HL-60 (cell line): ENCODE data around the gene KLK1.

Experiments
- DNase-seq, 2 experiments: peaks; one replicate each; pipeline ENCODE4 v3.0.0-alpha.2; 2010 to 2020; ENCODE audit warnings: low read depth in 1 of 2, low spot score in 1 of 2
- H3K27ac ChIP-seq: fragments of 250-450 bp; sonication (Bioruptor Pico); replicated peaks from 2 replicates; pipeline ENCODE4 v1.5.1; 2020; ENCODE audit warnings: mild to moderate bottlenecking, moderate library complexity
- H3K27me3 ChIP-seq: fragments of 250-450 bp; sonication (Bioruptor Pico); 2 replicates; pipeline ENCODE4 v1.5.1; 2021; ENCODE audit warnings: mild to moderate bottlenecking, moderate library complexity; ENCODE audit not compliant: insufficient read depth, poor library complexity, severe bottlenecking
- H3K4me3 ChIP-seq: replicated peaks from 2 replicates; pipeline ENCODE4 v1.5.1; 2011; ENCODE audit warnings: mild to moderate bottlenecking, control low read depth, low read length; ENCODE audit not compliant: insufficient read depth
- GABPA ChIP-seq: IDR thresholded peaks from 2 replicates; pipeline ENCODE4 v1.6.1; 2012; ENCODE audit warnings: low read depth
- POLR2AphosphoS5 ChIP-seq: IDR thresholded peaks from 2 replicates; pipeline ENCODE4 v1.6.1; 2012; ENCODE audit warnings: low read depth
- SPI1 ChIP-seq: IDR thresholded peaks from 2 replicates; pipeline ENCODE4 v1.6.1; 2012; ENCODE audit warnings: low read depth, mild to moderate bottlenecking, borderline replicate concordance
- TF ChIP-seq, protein P1 (sequence below): IDR thresholded peaks from 2 replicates; pipeline ENCODE4 v1.6.1; 2012; ENCODE audit warnings: low read depth; ENCODE audit not compliant: insufficient replicate concordance
- TF ChIP-seq, protein P2 (sequence below): IDR thresholded peaks from one replicate; pipeline ENCODE4 v1.5.1; 2011; ENCODE audit warnings: low read length, control low read depth, inconsistent platforms; ENCODE audit not compliant: insufficient read depth

KLK1 gene

DNA sequence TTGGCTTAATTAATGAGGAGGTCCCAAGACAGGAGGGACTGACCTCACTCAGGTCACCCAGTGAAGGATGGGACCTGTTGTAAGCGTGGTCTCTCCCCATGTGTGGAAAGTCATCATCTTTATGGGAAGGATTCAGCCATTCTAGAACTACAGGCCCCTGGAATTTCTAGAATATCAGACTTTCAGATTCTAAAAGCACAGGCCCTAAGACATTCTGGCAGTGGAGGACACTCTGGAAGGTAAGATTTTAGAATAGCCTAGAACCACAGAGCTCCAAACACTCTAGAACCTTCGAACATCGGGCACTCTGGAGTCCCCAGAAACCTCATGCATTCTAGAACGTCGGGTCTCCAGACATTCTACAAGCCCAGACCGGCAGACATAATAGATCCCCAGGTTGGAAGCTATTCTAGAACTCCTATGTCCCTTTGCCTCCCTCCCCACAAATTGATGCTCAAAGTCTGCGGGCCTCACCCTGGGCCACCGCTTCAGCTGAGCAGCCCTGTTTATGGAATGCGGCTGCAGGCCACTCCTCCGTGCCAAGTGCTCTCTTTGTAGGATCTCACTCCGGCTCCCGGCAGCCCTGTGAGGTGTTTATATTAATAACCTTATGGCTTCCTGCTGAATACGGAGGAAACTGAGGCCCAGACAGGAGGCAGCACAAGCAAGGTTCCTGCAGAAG, 11.7 kb upstream of the KLK1 start:
- Histone ChIP-seq H3K27me3 (peaks cover 19% of the 10 kb centered on the region), H3K4me3 (peak overlapping the region; percentile 58), H3K27ac (no peak overlapping the region)
- no peak for DNase-seq
- no peak for TF ChIP-seq POLR2AphosphoS5
- TF ChIP-seq, protein P1, sequence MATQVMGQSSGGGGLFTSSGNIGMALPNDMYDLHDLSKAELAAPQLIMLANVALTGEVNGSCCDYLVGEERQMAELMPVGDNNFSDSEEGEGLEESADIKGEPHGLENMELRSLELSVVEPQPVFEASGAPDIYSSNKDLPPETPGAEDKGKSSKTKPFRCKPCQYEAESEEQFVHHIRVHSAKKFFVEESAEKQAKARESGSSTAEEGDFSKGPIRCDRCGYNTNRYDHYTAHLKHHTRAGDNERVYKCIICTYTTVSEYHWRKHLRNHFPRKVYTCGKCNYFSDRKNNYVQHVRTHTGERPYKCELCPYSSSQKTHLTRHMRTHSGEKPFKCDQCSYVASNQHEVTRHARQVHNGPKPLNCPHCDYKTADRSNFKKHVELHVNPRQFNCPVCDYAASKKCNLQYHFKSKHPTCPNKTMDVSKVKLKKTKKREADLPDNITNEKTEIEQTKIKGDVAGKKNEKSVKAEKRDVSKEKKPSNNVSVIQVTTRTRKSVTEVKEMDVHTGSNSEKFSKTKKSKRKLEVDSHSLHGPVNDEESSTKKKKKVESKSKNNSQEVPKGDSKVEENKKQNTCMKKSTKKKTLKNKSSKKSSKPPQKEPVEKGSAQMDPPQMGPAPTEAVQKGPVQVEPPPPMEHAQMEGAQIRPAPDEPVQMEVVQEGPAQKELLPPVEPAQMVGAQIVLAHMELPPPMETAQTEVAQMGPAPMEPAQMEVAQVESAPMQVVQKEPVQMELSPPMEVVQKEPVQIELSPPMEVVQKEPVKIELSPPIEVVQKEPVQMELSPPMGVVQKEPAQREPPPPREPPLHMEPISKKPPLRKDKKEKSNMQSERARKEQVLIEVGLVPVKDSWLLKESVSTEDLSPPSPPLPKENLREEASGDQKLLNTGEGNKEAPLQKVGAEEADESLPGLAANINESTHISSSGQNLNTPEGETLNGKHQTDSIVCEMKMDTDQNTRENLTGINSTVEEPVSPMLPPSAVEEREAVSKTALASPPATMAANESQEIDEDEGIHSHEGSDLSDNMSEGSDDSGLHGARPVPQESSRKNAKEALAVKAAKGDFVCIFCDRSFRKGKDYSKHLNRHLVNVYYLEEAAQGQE = no peak
- TF ChIP-seq SPI1 = no peak
- no peak for TF ChIP-seq GABPA
- TF ChIP-seq, protein P2, sequence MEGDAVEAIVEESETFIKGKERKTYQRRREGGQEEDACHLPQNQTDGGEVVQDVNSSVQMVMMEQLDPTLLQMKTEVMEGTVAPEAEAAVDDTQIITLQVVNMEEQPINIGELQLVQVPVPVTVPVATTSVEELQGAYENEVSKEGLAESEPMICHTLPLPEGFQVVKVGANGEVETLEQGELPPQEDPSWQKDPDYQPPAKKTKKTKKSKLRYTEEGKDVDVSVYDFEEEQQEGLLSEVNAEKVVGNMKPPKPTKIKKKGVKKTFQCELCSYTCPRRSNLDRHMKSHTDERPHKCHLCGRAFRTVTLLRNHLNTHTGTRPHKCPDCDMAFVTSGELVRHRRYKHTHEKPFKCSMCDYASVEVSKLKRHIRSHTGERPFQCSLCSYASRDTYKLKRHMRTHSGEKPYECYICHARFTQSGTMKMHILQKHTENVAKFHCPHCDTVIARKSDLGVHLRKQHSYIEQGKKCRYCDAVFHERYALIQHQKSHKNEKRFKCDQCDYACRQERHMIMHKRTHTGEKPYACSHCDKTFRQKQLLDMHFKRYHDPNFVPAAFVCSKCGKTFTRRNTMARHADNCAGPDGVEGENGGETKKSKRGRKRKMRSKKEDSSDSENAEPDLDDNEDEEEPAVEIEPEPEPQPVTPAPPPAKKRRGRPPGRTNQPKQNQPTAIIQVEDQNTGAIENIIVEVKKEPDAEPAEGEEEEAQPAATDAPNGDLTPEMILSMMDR = no peak

DNA sequence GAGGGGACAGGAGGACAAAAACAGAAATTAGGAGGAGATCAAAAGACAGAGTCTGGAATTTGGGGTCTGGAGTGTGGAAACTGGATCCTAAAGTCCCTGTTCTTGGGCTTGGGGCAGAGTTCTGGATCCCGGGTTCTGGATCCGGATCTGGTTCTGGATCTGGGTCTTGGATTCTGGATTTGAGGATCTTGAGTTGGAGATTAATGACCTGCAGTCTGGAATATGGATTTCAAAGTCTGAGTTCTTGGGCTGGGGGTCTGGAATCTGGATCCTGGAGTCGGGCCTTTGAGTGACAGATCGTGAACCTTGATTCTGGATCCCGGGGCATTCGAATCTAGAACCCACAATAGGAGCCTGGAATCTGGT, 10.2 kb upstream of the KLK1 start:
- no peak overlapping the region for H3K27ac ChIP-seq
- no peak for DNase-seq
- no peak for TF ChIP-seq SPI1

DNA sequence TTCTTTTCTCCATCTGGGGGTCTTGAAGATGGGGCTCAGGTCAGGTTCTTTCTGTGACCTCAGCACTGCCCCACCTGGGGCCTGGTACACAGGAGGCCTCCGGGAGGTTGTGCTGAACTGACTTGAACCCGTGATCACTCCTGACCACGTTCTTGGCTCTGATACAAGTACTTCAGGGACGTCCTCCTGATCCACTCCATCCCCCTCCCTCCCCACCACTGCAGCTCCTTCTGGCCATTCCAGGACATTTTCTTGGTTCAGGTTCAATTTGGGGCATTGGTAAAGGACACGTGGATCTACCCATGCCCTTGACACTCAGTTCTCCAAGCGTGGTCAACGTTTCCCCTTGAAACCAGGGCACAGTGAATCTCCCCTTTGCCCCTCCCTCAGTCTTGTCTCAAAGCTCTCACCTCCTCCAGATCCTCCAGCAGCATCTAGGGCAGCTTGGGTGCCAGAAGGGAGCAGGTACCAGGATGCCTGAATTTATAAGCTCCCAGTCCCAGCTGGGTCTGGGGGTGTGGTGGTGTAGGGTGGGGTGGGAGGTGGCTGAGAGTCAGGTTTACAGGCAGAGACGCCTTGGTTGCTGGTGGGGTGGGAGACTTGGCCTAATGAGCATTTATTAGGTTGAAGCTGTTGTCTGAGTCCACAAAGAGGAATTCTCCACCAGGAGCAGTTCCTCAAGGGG, 9.7 kb upstream of the KLK1 start, which contains the start of gene KLK15:
TSS of gene KLK15 (minus strand) at position 458 of the 685 bp plus-strand sequence. CDS start 2,082 bp downstream, outside the sequence.
- DNase-seq = no peak
- peaks cover 19% of the 10 kb centered on the region for H3K27me3 ChIP-seq
- H3K27ac ChIP-seq = no peak within 1 kb of the TSS
- TF ChIP-seq SPI1 (no peak), GABPA (no peak), POLR2AphosphoS5 (no peak)
- TF ChIP-seq, protein P1 = no peak
- TF ChIP-seq, protein P2 = no peak
- no peak within 1 kb of the TSS for H3K4me3 ChIP-seq

More for the DNA sequence above, 10.2 kb upstream of the KLK1 start:
- H3K27me3 ChIP-seq = peaks cover 19% of the 10 kb centered on the region
- no peak overlapping the region for H3K4me3 ChIP-seq

DNA sequence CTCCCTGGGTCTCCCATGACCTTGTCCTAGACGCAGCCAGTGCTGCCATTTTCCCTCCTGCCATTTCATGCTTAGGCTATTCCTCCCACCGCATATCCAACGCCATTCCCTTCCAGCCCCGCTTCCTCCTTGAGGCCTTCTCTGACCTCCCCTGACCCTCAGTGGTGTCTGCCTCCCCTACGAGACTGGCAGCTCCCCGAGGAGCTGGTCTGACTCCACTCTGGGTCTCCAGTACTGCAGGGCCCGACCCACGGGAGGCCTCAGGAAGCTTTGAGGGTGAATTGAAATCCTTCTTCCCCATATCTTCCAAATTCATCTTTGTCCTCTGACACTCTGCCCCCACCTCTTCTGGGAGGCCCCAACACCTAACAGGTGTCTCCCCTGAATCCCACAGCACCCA, 9.1 kb upstream of the KLK1 start:
- Histone ChIP-seq H3K4me3 (no peak overlapping the region), H3K27ac (no peak overlapping the region), H3K27me3 (peaks cover 19% of the 10 kb centered on the region)
- no peak for TF ChIP-seq SPI1
- TF ChIP-seq POLR2AphosphoS5 = no peak
- TF ChIP-seq GABPA = no peak
- no peak for DNase-seq

DNA sequence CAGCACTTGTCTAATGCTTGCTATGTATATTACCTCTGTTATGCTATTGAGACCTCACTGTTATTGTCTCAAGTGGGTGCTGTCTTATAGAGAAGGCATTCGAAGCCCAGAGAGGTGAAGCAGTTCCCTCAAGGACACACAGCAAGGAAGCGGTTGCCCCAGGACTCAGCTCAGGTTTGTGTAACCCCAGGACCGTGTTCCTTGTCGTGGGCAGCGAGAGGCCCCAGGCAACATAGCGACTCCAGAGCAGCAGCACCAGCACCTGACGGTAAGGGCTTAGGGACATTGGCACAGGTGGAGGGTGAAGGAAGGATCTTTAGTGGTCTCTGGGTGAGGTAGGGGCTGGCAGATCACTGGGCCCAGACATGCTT, 7.4 kb upstream of the KLK1 start:
- H3K27ac ChIP-seq = no peak overlapping the region
- H3K27me3 ChIP-seq = peaks cover 14% of the 10 kb centered on the region
- DNase-seq = no peak
- TF ChIP-seq POLR2AphosphoS5 = no peak
- TF ChIP-seq, protein P2 = no peak
- no peak for TF ChIP-seq GABPA
- TF ChIP-seq, protein P1 = no peak
- no peak for TF ChIP-seq SPI1
- H3K4me3 ChIP-seq = no peak overlapping the region
